ENCODE results near the gene MMP13.
"Not testable (repeated sequence)": the region's sequence is repeated elsewhere in the genome, so short reads cannot be mapped to it uniquely, and the experiment has no call there.

The MMP13 gene

GRCh38 chr11:102934735-102935134 lies 20.8 kb downstream of the MMP13 start:
- DNase-seq, result no peak

- no peak for DNase-seq
These were observed 21.9 kb downstream of the MMP13 start for GRCh38 chr11:102933627-102934026.

GRCh38 chr11:102932678-102933077 lies 22.9 kb downstream of the MMP13 start:
- no peak for DNase-seq

GRCh38 chr11:102930451-102930850 lies 25.1 kb downstream of the MMP13 start:
- DNase-seq, result no peak

DNA sequence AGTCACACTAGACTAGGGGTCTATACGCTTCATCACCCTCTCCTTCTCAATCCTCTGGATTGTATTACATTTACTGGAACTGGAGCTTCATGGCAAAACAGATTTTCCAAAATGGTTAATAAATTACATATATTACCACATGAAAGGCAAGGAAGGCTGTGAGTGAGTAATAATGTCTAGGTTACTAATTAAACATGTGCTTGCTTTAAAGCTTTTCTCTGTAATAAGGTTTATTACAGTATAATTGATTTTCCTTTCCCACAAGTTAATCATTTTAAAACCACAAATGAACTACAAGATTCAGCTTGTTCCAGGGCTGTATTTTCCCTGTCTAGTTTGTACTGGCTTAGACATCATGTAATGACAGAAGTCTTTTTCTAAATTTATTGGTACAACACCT lies 25.6 kb downstream of the MMP13 start:
- DNase-seq, result no peak

DNA sequence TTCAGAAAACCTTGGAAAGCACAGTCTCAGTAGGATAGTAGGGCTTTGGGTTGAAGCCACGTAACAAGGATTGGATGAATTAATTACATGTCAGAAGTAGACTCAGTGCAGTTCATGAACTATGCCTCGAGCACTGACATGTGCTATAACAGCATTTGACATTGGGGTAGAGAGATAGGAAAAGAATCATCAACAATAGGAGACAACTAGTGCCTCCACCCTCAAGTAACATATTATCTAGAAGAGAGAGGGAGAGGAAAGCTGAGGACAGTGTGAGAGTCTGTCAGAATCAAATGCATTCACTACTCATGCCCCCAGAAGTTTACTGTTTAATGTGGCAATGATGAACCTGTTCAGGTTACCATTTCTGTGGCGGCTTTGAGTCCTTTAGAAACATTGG lies 26.4 kb downstream of the MMP13 start:
- no peak for DNase-seq

DNA sequence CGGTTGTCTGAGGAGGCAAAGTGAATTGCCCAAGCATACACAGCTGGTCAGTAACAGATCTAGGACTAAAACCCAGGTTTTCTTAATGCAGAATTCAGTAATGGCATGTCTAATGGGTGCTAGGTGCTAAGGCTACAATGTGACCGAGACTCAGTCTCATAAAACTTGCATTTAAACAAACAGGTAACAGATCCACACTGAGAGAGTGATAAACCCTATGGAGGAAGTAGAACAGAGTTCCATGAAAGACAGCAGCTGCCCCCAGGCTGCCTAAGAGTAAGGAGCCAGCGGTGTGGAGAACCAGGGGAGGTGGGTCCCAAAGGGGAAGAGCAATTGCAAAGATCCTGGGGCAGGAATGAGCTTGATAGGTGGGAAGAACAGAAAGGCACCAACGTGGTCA lies 27.3 kb downstream of the MMP13 start:
- no peak for DNase-seq

- no peak for DNase-seq
These were observed 27.9 kb downstream of the MMP13 start for GRCh38 chr11:102927624-102927990.

GRCh38 chr11:102926961-102927623 lies 28.4 kb downstream of the MMP13 start:
- DNase-seq, result no peak

DNA sequence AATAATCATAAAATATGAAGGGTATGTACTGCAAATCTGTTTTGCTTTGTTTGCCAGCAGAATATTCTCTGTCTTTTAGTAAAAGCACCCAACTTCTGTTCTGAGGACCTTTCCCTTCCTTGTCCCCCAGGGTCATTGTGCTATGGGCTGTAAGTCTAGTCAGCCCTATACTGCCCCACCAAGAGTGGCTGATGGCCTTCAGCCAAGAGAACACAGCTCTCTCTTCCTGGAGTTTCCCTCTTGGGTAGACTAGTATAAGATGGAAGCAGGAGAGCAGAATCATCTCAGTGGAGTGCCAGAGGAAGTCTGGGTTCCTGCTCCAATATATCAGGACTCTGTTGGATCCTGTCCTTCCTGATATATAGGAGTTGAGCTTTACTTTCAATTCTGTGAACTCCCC lies 29.0 kb downstream of the MMP13 start:
- no peak for DNase-seq

- DNase-seq, result no peak
These were observed 29.5 kb downstream of the MMP13 start for GRCh38 chr11:102925988-102926387.

DNA sequence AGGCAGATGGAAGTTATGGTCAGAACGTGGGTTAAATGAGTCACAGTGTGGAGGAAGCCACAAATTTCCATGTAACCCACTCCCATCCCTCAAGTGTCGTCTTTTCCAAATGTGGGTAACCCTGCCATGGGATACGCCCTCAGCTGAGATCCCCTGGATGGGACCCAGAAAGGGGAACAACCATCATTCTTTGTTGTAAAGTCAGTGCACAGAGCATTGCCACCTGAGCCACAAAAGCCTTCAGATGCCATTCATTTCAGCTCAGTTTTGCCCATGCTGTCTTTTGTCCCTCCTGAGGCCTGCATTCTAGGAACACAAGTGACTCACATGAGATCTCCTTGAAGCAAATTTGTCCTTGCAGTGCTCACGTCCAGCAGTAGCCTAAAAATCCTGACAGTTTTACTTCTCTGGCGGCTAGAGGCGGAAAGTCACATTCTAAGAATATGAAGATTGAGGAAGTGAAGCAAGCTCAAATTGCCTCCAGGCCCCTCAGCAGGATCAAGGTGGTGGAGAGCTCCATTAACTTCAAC lies 30.6 kb downstream of the MMP13 start:
- DNase-seq, result no peak

DNA sequence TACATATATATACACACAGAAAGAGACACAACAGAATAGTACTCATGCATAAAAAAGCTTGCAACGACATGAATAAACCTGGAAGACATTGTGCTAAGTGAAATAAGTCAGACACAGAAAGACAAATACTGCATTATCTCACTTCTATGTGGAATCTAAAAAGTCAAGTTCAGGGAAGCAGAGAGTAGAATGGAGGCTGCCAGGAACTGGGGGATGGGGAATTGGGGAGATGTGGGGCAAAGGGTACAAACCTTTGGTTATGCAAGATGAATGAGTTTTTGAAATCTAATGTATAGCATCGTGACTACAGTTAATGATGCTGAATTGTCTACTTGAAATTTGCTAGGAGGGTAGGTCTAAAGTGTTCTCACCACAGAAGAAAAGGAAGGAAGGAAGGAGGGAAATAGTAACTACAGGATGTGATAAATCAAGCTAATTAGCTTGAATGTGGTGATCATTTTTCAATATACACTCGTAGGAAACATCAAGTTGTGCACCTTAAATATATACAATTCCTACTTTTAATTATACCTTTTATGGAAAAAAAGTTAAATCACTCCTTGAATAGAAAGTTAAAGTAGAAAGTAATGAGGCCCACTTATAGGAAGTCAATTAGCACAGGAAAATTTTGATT lies 33.8 kb downstream of the MMP13 start:
- DNase-seq, result no peak

- DNase-seq, result no peak
These were observed 35.3 kb downstream of the MMP13 start for GRCh38 chr11:102920118-102920684.

DNA sequence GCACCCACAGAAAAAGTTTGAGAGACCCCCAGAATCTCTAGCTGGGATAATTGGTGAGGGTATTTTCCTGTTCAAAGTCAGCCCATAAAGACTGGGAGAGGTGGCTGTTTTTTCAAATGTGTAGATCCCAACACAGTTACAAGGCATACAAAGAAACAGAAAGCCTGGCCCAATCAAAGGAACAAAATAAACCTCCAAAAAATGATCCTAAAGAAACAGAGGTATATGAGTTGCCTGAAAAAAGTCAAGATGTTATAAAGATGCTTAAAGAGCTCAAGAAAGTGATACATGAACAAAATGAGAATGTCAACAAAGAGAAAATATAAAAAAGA lies 40.5 kb downstream of the MMP13 start:
- no peak for DNase-seq

DNA sequence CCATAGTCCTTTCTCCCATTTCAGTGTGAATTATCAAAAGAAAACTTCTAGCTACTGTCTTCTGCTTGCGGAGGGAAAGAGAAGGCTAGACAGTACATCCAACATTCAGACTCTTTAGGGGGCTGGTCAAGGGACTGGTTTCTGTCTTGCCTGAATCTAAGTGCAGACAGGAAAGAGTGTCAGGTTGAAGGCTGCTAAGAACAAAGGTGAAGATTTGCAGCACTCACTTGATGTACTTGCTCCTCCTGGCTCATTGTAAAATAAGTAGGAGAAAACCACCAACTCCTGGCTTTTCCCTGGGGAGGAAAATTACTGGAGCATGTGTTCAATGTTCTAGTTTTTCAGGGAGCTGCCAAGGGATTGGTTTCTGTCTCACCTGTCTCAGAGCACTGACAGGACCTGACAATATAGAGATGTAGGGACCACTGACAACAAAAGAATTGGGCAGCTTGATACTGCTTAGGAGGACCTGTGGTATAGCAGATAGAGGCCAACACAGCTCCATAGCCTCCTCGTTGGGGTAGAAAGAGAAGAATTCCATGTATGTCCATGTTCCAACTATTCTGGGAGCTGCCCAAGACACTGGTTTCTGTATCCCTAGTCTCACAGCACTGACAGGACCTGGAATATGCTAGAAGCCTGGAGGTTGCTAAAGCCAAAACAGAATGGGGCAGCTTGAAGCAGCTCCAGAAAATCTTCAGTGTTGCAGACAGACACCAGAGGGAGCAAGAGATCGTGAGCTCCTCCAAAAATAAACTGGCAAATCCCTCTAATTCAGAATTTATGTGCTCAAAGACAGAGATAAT lies 41.1 kb downstream of the MMP13 start:
- DNase-seq, result no peak

DNA sequence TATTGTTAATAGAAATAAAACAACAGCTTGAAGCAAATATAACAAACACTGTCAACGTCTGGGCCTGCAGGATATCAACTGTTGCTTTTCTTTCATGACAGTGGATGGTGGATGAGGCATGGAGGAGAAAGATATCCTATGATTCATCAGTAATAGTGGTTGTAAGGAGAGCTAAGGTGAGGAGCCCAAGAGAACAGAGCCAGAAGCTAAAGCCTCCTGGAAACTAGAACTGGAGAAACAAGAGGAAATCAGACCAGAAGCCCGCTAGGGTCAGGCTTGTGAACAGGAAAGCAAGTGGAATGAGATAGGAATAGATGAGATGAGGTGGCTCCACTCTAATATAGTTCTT lies 43.1 kb downstream of the MMP13 start:
- DNase-seq, result no peak

DNA sequence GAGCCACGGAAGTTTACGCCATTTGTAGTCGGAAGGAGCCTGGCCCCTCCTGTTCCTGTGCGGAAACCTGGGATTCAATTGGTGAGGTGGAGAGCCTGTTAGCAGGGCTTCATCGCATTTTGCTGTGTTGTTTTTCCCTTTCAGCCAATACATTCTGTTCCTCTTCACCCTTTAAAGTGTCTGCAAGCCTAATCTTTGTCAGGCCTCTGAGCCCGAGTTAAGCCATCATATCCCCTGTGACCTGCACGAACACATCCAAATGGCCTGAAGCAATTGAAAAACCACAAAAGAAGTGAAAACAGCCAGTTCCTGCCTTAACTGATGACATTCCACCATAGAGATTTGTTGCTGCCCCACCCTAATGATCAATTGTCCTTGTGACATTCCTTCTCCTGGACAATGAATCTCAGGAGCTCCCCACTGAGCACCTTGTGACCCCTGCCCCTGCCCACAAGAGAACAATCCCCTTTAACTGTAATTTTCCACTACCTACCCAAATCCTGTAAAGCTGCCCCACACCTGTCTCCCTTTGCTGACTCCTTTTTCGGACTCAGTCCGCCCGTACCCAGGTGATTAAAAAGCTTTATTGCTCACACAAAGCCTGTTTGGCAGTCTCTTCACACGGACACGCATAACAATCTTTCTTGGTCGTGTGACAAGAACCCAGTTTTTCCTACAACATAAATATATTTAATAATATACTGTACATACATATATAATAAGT lies 43.6 kb downstream of the MMP13 start:
- no peak for DNase-seq

DNA sequence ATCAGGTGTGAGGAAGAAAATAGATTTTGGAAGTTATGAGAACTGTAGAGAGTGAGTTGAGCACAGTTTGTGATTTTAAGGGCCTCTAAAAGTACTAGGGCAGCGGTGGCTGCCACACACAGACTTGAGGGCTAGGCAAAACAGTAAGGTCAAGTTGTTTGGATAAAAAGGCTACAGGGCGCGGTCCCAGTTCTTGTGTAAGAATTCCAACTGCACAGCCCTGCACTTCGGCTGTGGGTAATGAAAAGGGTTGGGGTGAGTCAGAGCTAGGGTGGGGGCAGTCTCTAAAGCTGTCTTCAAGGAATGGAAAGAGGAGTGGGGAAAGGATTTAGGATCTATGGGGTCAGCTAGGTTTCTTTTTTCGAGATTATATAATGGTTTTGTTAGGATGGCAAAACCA lies 49.7 kb downstream of the MMP13 start:
- DNase-seq, result not testable (repeated sequence)

- not testable (repeated sequence) for DNase-seq
These were observed 51.6 kb downstream of the MMP13 start for GRCh38 chr11:102903895-102904294.

GRCh38 chr11:102900346-102900745 lies 55.2 kb downstream of the MMP13 start:
- DNase-seq, result no peak
